Stimulated activated naive CD8-positive, alpha-beta T cell treated with anti-CD3 and anti-CD28 coated beads, Interleukin-15, Interleukin-2, amounts not matched to agents 100 ng/mL and 50 ng/mL, for 24 hours (primary cell): Measurements from ENCODE around the gene ODAD4.
"Not testable (repeated sequence)": the region's sequence is repeated elsewhere in the genome, so short reads cannot be mapped to it uniquely, and the experiment has no call there.

ENCODE experiments used
- H3K27ac Mint-ChIP-seq: one replicate; pipeline ENCODE4 v1.8.0; 2021; ENCODE audit warnings: mild to moderate bottlenecking, mixed read lengths
- H3K27me3 Mint-ChIP-seq: one replicate; pipeline ENCODE4 v1.8.0; 2021; ENCODE audit warnings: mixed read lengths
- H3K36me3 Mint-ChIP-seq: one replicate; pipeline ENCODE4 v1.8.0; 2021; ENCODE audit warnings: low read depth, mixed read lengths
- H3K4me1 Mint-ChIP-seq: one replicate; pipeline ENCODE4 v1.8.0; 2021; ENCODE audit warnings: low read depth, mixed read lengths
- H3K4me3 Mint-ChIP-seq: one replicate; pipeline ENCODE4 v1.8.0; 2021; ENCODE audit warnings: mild to moderate bottlenecking, mixed read lengths
- H3K9me3 Mint-ChIP-seq: one replicate; pipeline ENCODE4 v1.8.0; 2021; ENCODE audit warnings: mixed read lengths

The ODAD4 gene

DNA sequence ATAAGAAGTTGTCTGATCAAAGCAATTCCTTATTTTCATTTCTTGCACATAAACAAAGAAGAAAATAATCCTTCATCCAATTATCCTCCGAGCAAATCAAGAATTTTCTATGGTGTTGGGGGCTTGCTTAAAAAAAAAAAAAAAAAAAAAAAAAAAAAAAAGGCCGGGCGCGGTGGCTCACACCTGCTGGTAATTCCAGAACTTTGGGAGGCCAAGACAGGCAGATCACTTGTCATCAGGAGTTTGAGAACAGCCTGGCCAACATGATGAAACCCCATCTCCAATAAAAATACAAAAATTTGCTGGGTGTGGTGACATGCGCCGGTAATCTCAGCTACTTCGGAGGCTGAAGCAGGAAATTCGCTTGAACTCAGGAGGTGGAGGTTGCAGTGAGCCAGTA lies 55.5 kb downstream of the ODAD4 start:
- Mint-ChIP-seq H3K4me3 (no peak overlapping the region), H3K4me1 (peaks cover 18% of the 10 kb centered on the region), H3K36me3 (peaks cover 84% of the 10 kb centered on the region), H3K27ac (peak overlapping the region; percentile 40), H3K27me3 (no peaks in the 10 kb centered on the region), H3K9me3 (no peaks in the 10 kb centered on the region)

DNA sequence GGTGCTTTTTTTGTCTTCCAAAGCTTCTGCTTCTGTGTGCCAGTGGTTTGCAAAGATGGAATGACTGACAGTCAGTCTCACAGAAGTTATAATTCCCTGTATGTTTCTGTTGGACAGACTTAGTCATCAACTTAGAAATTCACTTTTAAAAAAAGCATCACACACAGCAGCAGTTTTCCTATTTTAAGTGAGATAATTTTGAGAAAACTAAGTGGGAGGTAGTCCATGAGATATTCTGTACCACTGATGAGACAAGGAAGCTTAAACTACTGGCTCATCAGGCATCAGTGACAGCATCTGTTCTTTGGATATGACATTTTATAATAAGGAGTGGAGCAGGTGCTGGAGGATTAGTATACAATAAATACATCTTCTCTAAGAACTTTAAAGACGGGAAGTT lies 56.2 kb downstream of the ODAD4 start:
- no peak overlapping the region for H3K4me3 Mint-ChIP-seq
- peaks cover 18% of the 10 kb centered on the region for H3K4me1 Mint-ChIP-seq
- peaks cover 84% of the 10 kb centered on the region for H3K36me3 Mint-ChIP-seq
- no peaks in the 10 kb centered on the region for H3K9me3 Mint-ChIP-seq
- no peaks in the 10 kb centered on the region for H3K27me3 Mint-ChIP-seq
- H3K27ac Mint-ChIP-seq, result peak overlapping the region; percentile 82

GRCh38 chr17:41987642-41988041 lies 57.2 kb downstream of the ODAD4 start:
- H3K9me3 Mint-ChIP-seq, result no peaks in the 10 kb centered on the region
- H3K36me3 Mint-ChIP-seq, result peaks cover 79% of the 10 kb centered on the region
- no peak overlapping the region for H3K4me3 Mint-ChIP-seq
- no peaks in the 10 kb centered on the region for H3K27me3 Mint-ChIP-seq
- H3K27ac Mint-ChIP-seq, result peak overlapping the region; percentile 82
- H3K4me1 Mint-ChIP-seq, result peaks cover 18% of the 10 kb centered on the region

DNA sequence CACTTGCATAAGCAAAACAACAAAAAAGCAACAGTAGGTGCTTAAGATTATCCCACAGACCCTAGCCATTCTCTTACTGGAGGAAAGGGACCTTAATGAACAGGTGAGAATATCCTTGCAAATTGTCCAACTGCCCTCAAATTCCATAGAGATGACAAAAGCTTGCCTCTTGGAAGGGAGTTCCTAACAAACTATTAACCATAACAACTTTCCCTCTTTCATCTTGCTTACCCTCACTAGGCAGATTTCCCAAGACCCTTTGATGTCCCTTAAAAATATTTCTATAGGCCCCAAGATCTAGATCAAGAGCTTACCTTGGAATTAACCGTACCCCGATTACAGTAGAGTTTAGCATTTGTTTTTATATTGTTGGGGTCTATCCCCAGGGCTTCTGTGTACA lies 58.0 kb downstream of the ODAD4 start:
- H3K36me3 Mint-ChIP-seq, result peaks cover 83% of the 10 kb centered on the region
- H3K4me1 Mint-ChIP-seq, result peaks cover 18% of the 10 kb centered on the region
- H3K27ac Mint-ChIP-seq, result peak overlapping the region; percentile 82
- H3K4me3 Mint-ChIP-seq, result no peak overlapping the region
- H3K9me3 Mint-ChIP-seq, result no peaks in the 10 kb centered on the region
- no peaks in the 10 kb centered on the region for H3K27me3 Mint-ChIP-seq

DNA sequence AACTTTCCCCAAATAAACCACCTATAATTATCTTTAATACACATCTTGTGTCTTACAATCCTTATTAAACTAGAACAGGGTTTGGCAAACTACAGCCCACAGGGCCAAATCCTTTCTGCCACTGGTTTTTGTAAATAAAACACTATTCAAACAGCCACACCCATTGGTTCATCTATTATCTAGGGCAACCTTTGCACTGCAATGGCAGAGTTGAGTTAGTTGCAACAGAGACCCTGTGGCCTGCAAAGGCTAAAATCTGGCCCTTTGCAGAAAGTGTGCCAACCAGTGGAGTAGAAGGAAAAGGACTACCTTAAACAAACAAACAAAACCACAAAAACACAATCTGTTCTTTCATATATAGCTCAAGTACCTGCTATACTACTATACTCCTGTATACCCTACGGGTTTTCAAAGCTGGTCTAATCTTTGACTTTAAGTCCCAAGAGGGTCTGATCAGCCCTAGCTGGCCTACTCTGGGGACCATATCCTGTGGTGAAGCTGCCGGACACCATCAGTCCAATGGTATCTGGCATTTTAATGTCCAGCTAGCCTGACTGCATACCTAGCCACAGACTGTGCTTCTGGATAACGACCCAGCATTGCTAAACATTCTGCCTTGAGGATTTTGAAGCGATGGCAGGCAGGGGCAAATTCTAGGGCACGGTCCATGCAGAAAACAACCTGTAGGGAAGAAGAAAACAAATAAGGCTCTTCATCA lies 59.4 kb downstream of the ODAD4 start:
- Mint-ChIP-seq H3K27ac (no peak overlapping the region), H3K27me3 (no peaks in the 10 kb centered on the region), H3K4me3 (no peak overlapping the region), H3K36me3 (peaks cover 84% of the 10 kb centered on the region), H3K9me3 (no peaks in the 10 kb centered on the region), H3K4me1 (peaks cover 18% of the 10 kb centered on the region)

DNA sequence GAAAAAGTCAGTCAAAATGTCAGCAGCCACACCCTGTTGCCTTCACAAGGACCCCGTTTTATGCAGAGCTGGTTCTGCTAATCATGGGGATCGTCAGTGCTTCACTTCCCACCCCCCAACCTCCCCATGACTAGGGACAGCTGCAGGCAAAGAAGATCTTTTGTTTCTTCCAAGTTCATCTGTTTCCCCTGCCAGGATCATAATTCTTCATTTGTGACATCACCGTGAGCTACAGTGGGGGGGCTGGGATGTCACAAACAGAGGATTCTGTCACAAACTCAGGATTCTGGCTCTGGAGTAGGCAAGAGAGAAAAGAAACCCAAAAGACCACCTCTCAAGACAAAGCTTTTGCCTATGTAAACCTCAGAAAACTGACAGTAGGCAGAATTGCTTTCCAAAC lies 62.2 kb downstream of the ODAD4 start:
- no peaks in the 10 kb centered on the region for H3K27me3 Mint-ChIP-seq
- H3K4me1 Mint-ChIP-seq, result peaks cover 27% of the 10 kb centered on the region
- H3K27ac Mint-ChIP-seq, result no peak overlapping the region
- H3K36me3 Mint-ChIP-seq, result peaks cover 77% of the 10 kb centered on the region
- no peaks in the 10 kb centered on the region for H3K9me3 Mint-ChIP-seq
- no peak overlapping the region for H3K4me3 Mint-ChIP-seq

- H3K9me3 Mint-ChIP-seq, result no peaks in the 10 kb centered on the region
- H3K27ac Mint-ChIP-seq, result peak overlapping the region; percentile 78
- no peaks in the 10 kb centered on the region for H3K27me3 Mint-ChIP-seq
- H3K36me3 Mint-ChIP-seq, result peaks cover 64% of the 10 kb centered on the region
- peaks cover 15% of the 10 kb centered on the region for H3K4me1 Mint-ChIP-seq
- no peak overlapping the region for H3K4me3 Mint-ChIP-seq
Observed at GRCh38 chr17:41996855-41997164, 66.4 kb downstream of the ODAD4 start.

DNA sequence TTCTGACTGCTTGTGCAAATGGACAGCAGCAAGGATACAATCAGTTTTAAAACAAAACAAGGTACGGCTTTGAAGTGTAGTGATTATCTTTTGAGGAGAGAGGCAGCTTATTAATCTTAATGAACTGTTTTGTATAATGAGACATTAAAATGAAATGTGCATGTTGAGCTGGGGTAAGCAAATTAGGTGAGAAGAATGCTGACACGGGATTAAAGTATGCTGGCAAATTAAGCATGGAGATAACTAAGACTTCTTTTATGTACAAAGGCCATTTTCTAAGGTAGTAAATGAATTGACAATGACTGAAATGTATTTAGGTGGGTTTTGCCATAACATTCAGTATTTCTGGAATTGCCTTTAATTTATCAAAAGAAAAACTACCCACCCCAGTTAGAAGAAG lies 68.1 kb downstream of the ODAD4 start:
- H3K9me3 Mint-ChIP-seq, result no peaks in the 10 kb centered on the region
- H3K27me3 Mint-ChIP-seq, result no peaks in the 10 kb centered on the region
- H3K4me3 Mint-ChIP-seq, result no peak overlapping the region

DNA sequence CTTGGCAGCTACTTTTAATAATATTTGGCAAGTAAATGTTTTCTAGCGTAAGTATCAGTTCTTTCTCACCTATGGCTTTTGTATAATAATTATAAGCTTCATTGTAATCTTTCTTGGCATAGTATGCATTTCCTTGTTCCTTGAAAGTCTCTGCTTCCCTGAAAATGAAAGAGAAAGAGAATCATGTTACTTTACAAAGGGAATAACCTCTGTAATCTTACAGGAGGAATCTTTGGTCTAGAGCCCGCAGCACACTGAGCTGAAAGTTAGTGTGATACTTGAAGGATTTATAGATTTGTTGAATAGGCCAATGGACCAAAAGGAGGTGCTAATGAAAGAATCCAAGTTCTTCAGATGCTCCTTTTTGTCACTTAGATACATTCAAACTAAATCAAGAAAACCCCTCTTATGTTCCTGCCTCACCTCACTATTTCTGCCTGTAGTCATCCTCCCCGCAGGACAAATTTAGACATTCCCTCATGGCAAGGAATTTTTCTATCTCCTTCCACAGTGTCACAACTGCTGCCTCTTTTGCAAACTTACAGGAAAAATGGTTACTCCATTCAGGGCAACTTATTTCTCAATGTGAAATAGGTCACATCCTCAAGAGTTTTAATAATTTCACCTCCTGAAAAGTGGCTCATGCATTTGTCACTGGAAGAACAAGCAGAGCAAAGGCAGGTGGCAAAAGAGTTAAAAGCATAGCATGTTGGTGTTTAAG lies 70.2 kb downstream of the ODAD4 start:
- peaks cover 66% of the 10 kb centered on the region for H3K36me3 Mint-ChIP-seq
- H3K9me3 Mint-ChIP-seq, result no peaks in the 10 kb centered on the region
- no peak overlapping the region for H3K4me3 Mint-ChIP-seq
- H3K4me1 Mint-ChIP-seq, result peaks cover 25% of the 10 kb centered on the region
- H3K27me3 Mint-ChIP-seq, result no peaks in the 10 kb centered on the region
- H3K27ac Mint-ChIP-seq, result no peak overlapping the region

More for the DNA sequence above, 68.1 kb downstream of the ODAD4 start:
- H3K4me1 Mint-ChIP-seq, result peaks cover 15% of the 10 kb centered on the region
- H3K36me3 Mint-ChIP-seq, result peaks cover 69% of the 10 kb centered on the region
- H3K27ac Mint-ChIP-seq, result no peak overlapping the region

DNA sequence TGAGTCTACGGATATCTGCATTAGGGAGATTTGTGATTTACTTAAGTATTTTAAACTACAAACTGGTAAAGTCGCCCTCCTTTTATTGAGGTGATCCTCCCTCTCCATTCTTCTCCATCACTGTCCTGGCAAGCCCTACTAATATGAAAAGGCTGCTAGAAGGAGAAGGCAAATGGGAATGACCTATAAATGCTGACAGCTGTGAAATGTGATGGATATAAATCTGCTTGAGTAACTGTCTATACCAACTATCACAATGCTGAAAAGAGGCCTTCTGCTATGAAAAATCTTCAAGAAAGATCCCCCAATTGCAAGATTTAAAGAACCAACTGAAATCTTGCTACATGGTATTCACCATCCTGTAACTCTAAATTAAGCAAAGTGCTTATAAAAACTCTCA lies 71.3 kb downstream of the ODAD4 start:
- Mint-ChIP-seq H3K27me3 (no peaks in the 10 kb centered on the region), H3K4me3 (no peak overlapping the region), H3K36me3 (peaks cover 55% of the 10 kb centered on the region), H3K27ac (no peak overlapping the region), H3K4me1 (peaks cover 15% of the 10 kb centered on the region), H3K9me3 (no peaks in the 10 kb centered on the region)

- no peaks in the 10 kb centered on the region for H3K9me3 Mint-ChIP-seq
- H3K27ac Mint-ChIP-seq, result no peak overlapping the region
- no peak overlapping the region for H3K4me3 Mint-ChIP-seq
- no peaks in the 10 kb centered on the region for H3K27me3 Mint-ChIP-seq
- H3K36me3 Mint-ChIP-seq, result peaks cover 54% of the 10 kb centered on the region
- H3K4me1 Mint-ChIP-seq, result peaks cover 15% of the 10 kb centered on the region
Observed at GRCh38 chr17:42002175-42002791, 71.9 kb downstream of the ODAD4 start.

DNA sequence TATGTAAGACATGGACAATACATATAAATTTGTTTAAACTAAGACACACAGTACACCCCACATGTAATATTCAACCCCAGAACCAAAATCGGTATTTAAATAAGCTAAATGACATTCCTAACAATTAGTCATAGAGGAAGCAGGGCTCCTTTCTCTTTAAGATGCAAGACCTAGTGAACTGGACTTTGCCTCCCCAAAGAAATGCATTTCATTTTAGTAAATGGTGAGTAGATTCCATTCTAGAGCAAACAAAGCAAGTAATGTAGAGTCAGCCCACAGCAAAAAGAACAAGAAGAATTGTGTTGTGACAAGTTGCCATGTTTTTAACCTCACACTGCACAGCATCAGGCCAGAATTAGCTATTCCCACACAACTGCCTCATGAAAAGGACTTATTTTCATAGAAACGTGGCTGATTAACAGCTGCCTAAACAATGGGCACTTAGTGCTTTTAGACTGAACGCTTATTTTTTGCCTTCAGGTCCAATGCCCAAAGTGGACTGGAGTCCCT lies 72.4 kb downstream of the ODAD4 start:
- Mint-ChIP-seq H3K4me1 (peaks cover 16% of the 10 kb centered on the region), H3K4me3 (no peak overlapping the region), H3K27me3 (no peaks in the 10 kb centered on the region), H3K9me3 (no peaks in the 10 kb centered on the region), H3K36me3 (peaks cover 53% of the 10 kb centered on the region), H3K27ac (no peak overlapping the region)

DNA sequence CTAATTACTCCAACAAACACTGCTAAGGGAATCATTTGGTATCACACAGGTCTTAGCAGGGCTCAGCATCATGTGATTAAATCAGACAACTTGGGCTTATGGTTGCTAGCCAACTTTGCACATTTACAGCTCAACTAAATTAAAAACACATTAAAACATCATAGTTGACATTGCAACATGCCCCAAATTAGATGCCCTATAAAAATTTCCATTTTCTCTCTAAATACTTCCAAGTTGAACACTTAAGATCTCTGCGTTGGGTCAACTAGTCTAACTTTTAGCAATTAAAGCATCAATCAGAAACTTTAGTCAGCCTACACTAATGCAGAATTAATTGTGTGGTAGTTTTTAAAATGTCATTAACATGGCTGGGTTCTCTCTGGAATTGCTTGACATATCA lies 74.7 kb downstream of the ODAD4 start:
- Mint-ChIP-seq H3K9me3 (no peaks in the 10 kb centered on the region), H3K36me3 (peaks cover 57% of the 10 kb centered on the region), H3K4me1 (peaks cover 28% of the 10 kb centered on the region), H3K27ac (peak overlapping the region; percentile 42), H3K27me3 (no peaks in the 10 kb centered on the region), H3K4me3 (no peak overlapping the region)

DNA sequence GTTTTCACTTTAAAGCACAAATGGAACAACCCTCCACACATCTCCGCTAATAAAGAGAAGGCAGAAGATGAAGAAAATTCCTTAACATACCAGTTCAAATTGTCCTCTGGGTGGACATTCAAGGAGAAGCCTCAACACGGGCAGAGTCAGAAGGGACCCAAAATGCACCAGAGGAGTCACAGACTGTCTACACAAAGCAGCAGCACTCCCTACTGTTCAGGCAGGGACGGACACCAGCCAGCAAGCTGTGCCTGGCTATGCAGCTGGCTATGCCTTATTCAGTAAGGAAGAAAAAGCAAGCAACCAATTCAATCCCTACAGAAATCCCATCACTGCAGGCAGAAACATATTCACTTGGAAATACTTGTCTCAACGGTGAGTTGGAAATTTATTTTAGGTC lies 78.8 kb downstream of the ODAD4 start:
- H3K27me3 Mint-ChIP-seq, result no peaks in the 10 kb centered on the region
- H3K4me1 Mint-ChIP-seq, result peaks cover 60% of the 10 kb centered on the region
- H3K36me3 Mint-ChIP-seq, result peaks cover 41% of the 10 kb centered on the region

GRCh38 chr17:42010266-42010680 lies 79.9 kb downstream of the ODAD4 start:
- peaks cover 61% of the 10 kb centered on the region for H3K4me1 Mint-ChIP-seq

More for the DNA sequence above, 78.8 kb downstream of the ODAD4 start:
- Mint-ChIP-seq H3K4me3 (no peak overlapping the region), H3K9me3 (no peaks in the 10 kb centered on the region), H3K27ac (no peak overlapping the region)

More at GRCh38 chr17:42010266-42010680, 79.9 kb downstream of the ODAD4 start:
- not testable (repeated sequence) for H3K27ac Mint-ChIP-seq, H3K9me3 Mint-ChIP-seq, H3K4me3 Mint-ChIP-seq, H3K27me3 Mint-ChIP-seq
- H3K36me3 Mint-ChIP-seq, result peaks cover 40% of the 10 kb centered on the region
